ENCODE data around the gene NKIRAS1. TPM values are rescaled to one million over a fixed set of nuclear protein-coding genes. Genes with fewer than 3 reads are reported as not detected.

Gene NKIRAS1
- total RNA-seq, 1 donor from 2014 or later: 7.1 TPM

Other genes with a start within 250 kb of the NKIRAS1 start
- 68.4 and 96.5 TPM in 2 replicates for gene UBE2E1, start 111.0 kb downstream of the NKIRAS1 start, total RNA-seq
- 3,479 and 3,843 TPM in 2 replicates for gene RPL15, start 142 bp upstream of the NKIRAS1 start, total RNA-seq
- gene NR1D2, start 28.3 kb upstream of the NKIRAS1 start, total RNA-seq: 13.6 and 16.1 TPM in 2 replicates

Data from kidney epithelial cell (primary cell).